Stimulated activated CD8-positive, alpha-beta memory T cell treated with anti-CD3 and anti-CD28 coated beads, Interleukin-7, amount 100 ng/mL, for 4 hours (primary cell): ENCODE measurements around the gene SYCP3.

ENCODE experiments used
- DNase-seq, 2 donors: peaks; one replicate each; pipeline ENCODE4 v3.0.0-alpha.2; 2020; ENCODE audit warnings: low read depth in 2 of 2

The SYCP3 gene

GRCh38 chr12:101738920-101739665 is at the start of gene SYCP3:
Gene SYCP3, minus strand, starts transcription at chr12:101739462. Its CDS starts 1,527 bp downstream, at chr12:101737935.
- DNase-seq: no peak

GRCh38 chr12:101785671-101786070 is 46.4 kb upstream of the SYCP3 start:
- no peak for DNase-seq

DNA sequence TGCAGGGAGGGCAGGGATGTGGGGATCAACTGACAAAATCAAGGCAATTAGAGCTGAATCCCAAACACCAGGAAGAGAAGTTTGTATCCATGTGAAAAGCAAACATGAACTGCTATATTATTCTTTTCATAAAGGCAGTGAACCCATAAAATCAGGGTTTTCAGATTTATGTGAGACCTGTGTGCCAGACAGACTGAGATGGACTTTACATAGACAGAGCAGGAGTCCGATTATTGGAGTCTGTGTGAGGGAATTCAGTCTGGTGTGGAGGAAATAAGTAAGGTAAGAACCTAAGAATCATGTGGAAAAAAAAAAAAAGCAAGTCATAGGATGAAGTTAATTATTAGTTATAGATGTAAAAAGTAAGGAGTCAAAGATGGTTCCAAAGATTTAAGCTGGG is 45.1 kb upstream of the SYCP3 start:
- DNase-seq: no peak

DNA sequence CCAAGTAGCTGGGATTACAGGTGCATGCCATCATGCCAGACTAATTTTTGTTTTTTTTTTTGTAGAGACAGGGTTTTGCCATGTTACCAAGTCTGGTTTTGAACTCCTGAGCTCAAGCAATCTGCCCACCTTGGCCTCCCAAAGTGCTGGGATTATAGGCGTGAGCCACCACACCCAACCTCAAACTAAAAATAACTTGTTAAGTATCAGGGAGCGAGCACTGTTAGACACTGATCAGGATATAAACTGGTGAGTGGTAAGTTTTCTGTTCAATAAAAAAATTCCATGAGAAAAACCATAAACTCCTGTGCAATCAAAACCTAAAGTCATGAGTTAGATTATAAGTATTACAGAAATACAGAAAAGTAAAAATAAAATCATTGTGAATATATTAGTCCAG is 44.6 kb upstream of the SYCP3 start:
- DNase-seq: no peak

DNA sequence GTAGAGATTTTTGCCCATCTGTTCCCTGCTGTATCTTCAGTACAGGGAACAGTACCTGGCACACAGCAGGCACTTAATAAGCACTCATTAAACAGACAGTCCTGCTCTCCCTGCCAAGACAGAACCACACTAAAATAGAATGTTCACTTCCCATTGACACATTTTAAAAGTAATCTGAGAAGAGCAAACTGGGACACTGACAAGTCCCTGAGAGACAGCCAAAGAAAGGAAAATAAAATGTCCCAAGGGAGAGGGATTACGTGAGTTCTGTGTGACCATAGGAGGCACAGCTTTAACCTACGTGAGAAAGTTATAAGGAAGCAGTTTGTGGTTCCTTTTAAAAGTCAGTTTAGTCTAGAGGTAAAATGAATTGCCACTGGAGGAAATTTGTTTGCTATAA is 43.9 kb upstream of the SYCP3 start:
- DNase-seq: no peak

- DNase-seq: no peak
Observed at GRCh38 chr12:101782273-101782731, 43.0 kb upstream of the SYCP3 start.

DNA sequence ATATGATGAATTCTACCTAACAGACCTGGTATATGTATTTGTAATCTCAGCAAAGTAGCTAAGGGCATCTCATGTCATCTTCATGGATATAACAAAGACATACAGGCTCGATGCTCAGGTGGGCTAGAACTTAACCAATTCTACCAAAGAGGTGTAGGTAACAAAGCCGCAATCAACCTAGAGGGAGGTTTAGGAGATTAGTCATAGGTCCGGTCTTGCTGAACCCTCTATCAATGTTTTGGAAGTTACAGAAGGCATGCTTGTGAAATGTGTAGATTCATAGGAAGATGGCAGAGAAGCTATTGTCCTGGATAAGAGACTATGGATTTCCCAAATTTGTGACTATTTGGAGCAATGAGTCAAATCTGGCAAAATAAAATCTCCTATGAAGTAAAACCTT is 42.6 kb upstream of the SYCP3 start:
- DNase-seq: no peak

DNA sequence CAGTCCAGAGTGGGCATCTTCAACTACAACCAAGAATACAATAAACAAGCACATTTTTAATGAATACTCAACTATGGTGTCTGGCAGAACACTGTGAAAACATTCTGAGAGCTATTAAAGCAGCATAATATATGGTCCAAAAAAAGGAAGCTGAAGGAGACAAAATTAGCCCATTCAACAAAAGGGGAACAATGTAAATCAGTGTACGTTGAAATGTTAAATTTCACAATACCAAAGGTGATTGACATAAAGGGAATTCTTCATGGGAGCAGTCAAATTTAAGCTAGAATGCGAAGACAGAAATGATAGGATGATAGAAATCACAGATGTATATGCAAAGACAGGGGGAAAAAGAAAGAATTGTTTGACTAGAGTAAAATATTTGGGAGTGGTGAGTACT is 41.3 kb upstream of the SYCP3 start:
- DNase-seq: no peak

DNA sequence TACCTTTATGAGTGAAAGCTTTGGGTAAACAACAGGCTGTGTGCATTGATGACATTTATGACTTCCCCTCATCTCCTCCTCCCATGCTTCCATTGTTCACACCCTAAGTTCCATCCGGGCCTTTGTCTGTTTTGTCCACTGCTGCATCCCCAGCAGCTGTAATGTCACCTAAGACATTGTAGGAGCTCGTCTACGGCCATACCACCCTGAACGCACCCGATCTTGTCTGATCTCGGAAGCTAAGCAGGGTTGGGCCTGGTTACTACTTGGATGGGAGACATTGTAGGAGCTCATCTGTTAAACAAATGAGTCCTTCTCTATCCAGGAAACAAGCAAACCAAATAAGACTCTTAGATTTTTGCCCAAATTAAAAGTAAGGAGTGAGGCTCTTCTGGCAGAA is 40.4 kb upstream of the SYCP3 start:
- DNase-seq: no peak

DNA sequence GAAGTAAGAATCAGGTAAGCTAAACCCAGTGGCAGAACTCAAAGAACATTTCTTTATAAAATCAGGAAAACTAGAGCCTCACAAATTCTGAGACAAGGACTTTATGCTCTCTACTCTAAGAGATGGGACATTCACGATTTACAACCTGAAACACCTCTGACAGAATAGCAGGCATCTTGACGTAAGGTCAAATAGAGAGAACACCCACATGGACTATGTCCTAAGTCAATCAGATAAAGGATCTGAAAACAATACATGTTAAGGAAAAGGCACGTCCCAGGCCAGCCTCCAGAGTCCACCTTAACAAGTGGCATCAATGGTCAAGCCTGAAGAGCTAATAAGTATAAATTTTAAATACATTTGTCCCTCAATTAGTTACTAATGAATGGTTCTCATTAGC is 39.9 kb upstream of the SYCP3 start:
- no peak for DNase-seq

DNA sequence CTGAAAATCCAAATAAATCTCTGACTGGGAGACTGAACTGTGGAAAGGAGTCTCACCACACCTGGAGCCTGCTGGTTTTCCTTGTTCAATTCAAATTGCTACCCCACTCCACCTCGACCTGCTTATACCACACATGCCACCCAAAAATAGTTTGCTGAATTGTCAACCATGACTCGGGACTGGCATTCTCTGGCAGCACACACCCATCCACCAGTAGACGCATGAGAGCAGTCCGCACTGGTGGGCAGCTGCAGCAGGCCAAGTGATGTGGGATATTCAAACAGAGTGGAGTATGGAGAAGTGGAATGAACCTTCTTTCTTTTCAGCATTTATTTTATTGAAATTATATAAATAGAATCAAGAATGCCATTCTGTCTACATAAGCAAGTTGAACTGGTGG is 38.7 kb upstream of the SYCP3 start:
- no peak for DNase-seq

DNA sequence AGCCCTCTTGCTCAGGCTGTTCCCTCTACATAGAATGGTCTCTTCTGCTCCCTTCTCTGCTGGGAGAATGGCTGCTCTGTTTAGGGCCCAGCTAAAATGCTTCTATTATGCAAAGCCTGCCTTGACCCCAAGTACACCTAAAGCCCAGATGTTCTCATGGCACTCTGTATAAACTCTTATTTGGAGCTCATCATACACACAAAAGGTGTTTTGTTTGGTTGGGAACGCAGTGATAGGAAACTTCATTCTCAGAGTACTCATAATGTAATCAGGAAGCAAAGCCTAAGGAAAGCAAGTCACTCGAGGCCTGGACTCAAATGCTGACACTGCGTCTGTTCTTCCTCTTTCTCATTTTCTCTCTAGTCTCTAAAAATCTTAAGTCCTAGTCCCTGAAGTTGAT is 38.2 kb upstream of the SYCP3 start:
- DNase-seq: no peak

DNA sequence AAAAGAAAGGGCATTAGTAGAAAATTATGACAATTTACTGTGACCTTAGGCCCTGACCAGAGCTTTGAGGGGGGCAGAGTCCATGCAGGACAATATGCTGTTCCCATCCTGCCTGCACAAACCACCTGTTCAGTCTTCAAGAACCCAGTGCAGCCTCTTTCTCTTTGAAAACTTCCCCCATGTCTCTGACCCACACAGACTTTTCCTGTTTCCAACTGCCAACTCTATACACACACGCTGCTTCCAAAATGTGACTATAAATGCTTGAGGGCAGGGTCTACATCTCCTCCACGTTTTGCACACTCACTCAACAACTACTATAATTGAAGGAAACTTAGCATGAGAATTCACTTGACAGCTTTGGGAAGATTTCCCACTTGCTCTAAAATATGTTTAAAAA is 36.6 kb upstream of the SYCP3 start:
- no peak for DNase-seq

- peak; percentile 39 to 48 for DNase-seq
Observed at GRCh38 chr12:101773650-101774162, 34.4 kb upstream of the SYCP3 start.

DNA sequence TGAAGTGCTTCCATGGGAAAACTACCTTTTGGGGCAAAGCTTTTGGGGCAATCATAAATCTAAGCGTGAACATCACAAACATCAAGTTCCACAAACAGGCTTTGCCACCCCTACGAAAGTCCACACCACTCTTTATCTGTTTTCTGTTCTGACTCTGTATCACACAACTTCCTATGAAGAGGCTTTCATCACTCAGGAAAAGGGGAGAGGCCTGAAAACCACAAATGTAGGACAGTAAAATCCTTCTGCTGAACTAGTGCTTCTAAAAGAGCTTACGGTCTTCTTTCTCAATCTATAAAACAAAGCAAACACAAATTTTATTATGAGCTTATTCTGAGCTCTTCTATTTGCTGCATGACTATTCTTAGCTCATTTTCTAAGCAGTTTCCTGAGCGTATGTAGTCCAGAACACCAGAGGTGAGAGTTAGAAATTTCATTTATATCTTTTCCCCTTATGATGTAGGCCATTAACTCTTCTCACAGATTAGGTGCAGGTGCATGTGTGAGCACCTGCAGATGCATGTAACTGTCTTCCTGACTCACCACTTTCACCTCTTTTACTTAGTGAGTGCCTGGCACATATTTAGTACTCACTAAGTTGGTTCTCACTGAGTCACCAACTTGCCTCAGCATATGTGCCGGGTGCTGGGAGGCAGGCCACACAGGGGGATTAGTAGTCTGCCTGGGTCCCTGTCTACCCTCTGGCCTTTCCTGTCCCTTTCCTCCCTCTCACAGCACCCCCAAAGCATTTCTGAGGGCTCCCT is 32.9 kb upstream of the SYCP3 start:
- no peak for DNase-seq

- no peak for DNase-seq
Observed at GRCh38 chr12:101769865-101770264, 30.6 kb upstream of the SYCP3 start.

DNA sequence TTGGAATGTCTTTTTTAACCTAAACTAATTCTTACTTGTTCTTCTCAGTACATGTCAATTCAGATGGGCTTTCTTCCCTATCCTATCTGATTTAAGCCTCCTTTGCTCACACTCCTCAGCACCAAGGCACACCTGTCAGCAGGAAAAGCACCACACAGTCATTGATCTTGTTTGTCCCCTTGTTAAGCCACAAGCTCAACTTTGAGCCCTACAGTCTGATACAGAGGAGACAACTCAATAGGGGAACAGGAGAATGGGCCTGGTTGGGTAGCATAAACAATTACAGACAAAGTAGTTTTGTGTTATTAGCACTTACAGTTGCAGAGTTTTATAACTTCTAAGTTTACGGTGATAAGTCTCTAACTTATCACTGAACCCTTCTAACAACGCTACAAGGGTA is 29.5 kb upstream of the SYCP3 start:
- no peak for DNase-seq

DNA sequence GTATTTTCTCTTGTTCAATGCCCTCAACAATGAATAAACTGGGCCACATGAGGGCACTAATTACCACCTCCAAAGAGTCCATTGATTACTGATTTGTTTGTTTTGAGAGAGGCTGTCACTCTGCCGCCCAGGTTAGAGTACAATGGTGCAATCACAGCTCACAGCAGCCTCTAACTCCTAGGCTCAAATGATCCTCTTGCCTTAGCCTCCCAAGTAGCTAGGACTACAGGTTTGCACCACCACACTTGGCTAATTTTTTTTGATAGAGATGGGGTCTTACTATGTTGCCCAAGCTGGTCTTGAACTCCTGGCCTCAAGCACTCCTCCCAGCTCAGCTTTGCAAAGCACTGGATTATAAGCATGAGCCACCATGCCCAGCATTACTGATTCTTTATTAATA is 28.3 kb upstream of the SYCP3 start:
- no peak for DNase-seq

DNA sequence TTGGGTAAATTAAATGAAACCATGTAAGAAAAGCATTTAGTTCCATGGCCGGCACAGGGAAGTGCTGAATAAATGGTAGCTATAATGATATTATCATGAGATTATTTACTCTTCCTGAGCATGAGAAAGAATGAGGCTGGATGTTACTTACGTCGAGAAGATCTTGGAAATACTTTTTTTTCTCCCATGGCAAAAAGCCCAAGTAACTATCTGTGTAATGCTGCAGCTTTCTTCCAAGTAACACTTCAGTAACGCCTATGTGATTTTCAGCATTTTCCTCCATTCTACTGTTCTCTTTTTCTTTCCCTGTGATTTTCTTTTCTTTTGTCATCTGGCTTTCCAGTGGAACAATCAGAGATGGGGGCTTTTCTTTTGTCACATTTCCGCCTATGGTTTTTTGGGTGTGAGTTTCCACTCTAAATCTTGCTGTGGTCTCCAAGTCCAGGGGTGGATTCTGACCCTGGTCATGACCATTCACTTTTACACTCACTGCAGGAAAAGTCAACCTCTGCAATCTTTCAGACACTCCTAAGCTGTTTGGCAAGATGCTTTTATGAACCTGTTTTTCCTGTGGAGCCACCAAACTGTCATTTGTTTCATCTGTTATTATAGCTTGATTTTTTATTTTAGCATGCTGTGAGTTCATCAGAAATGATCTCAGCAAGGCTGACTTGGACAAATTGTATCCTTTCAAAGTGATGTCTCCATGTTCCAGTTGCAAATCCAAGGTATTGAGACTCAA is 25.0 kb upstream of the SYCP3 start:
- DNase-seq: no peak

GRCh38 chr12:101763246-101763931 is 24.1 kb upstream of the SYCP3 start:
- DNase-seq: no peak

- no peak for DNase-seq
Observed at GRCh38 chr12:101761781-101762180, 22.5 kb upstream of the SYCP3 start.

GRCh38 chr12:101761350-101761749 is 22.1 kb upstream of the SYCP3 start:
- no peak for DNase-seq
